SJSA1 (cell line): Measurements from ENCODE around the gene TMEM271. TPM values are rescaled to one million over a fixed set of nuclear protein-coding genes. Genes with fewer than 3 reads are reported as not detected.

Experiments used
- DNase-seq, 2 experiments: peaks; one replicate each; pipeline ENCODE4 v3.0.0-alpha.2; 2015 to 2020; ENCODE audit warnings: low spot score in 2 of 2, low read depth in 1 of 2
- H3K27ac ChIP-seq: fragments of 250-450 bp; sonication (Bioruptor Pico); 2 replicates; pipeline ENCODE4 v1.5.1; 2020; ENCODE audit warnings: mild to moderate bottlenecking, moderate library complexity
- H3K27me3 ChIP-seq: fragments of 250-450 bp; sonication (Bioruptor Pico); replicated peaks from 2 replicates; pipeline ENCODE4 v1.5.1; 2020; ENCODE audit warnings: mild to moderate bottlenecking, moderate library complexity
- H3K36me3 ChIP-seq: fragments of 250-450 bp; sonication (Bioruptor Pico); 2 replicates; pipeline ENCODE4 v1.5.1; 2020; ENCODE audit warnings: mild to moderate bottlenecking
- H3K4me1 ChIP-seq: fragments of 250-450 bp; sonication (Bioruptor Pico); replicated peaks from 2 replicates; pipeline ENCODE4 v1.6.1; 2021; ENCODE audit warnings: mild to moderate bottlenecking
- H3K4me3 ChIP-seq: fragments of 250-450 bp; sonication (Bioruptor Pico); 2 replicates; pipeline ENCODE4 v1.5.1; 2020; ENCODE audit warnings: mild to moderate bottlenecking
- H3K9me3 ChIP-seq: fragments of 250-450 bp; sonication (Bioruptor Pico); replicated peaks from 2 replicates; pipeline ENCODE4 v1.5.1; 2020; ENCODE audit warnings: mild to moderate bottlenecking
- total RNA-seq: library from RNA; depleted of rRNA; stranded (reverse); fragments of >200 nt; shearing (Covaris generic); gene quantifications from 2 replicates; pipeline ENCODE4 v1.2.3, GENCODE V29; 2014; rRNA removed

TMEM271 gene
- not detected in 2 replicates for total RNA-seq

GRCh38 chr4:576245-576821 lies at the start of gene TMEM271:
TMEM271 (minus strand) TSS chr4:576295; CDS start chr4:576062, 233 bp downstream.
- Histone ChIP-seq H3K36me3 (no peaks in the 10 kb centered on the region), H3K9me3 (no peaks in the 10 kb centered on the region), H3K4me3 (no peak within 1 kb of the TSS), H3K27ac (no peak within 1 kb of the TSS), H3K27me3 (no peaks in the 10 kb centered on the region), H3K4me1 (no peaks in the 10 kb centered on the region)
- no peak for DNase-seq

GRCh38 chr4:625631-626161 lies 49.6 kb upstream of the TMEM271 start:
- Histone ChIP-seq H3K9me3 (no peaks in the 10 kb centered on the region), H3K36me3 (no peaks in the 10 kb centered on the region), H3K4me1 (no peaks in the 10 kb centered on the region), H3K27me3 (no peaks in the 10 kb centered on the region), H3K27ac (no peak overlapping the region), H3K4me3 (no peak overlapping the region)
- DNase-seq = no peak

- no peaks in the 10 kb centered on the region for H3K36me3 ChIP-seq
- no peak within 1 kb of the TSS for H3K4me3 ChIP-seq
- H3K4me1 ChIP-seq = no peaks in the 10 kb centered on the region
- H3K27me3 ChIP-seq = no peaks in the 10 kb centered on the region
- no peak within 1 kb of the TSS for H3K27ac ChIP-seq
- no peak for DNase-seq
- H3K9me3 ChIP-seq = no peaks in the 10 kb centered on the region
Observed at GRCh38 chr4:624705-625590, 48.9 kb upstream of the TMEM271 start, which contains the start of gene PDE6B. PDE6B (plus strand) TSS chr4:625573; CDS start chr4:625627, 54 bp downstream.

GRCh38 chr4:623914-624566 lies 47.9 kb upstream of the TMEM271 start:
- Histone ChIP-seq H3K36me3 (no peaks in the 10 kb centered on the region), H3K4me1 (no peaks in the 10 kb centered on the region), H3K27ac (no peak overlapping the region), H3K27me3 (no peaks in the 10 kb centered on the region), H3K9me3 (no peaks in the 10 kb centered on the region), H3K4me3 (no peak overlapping the region)
- DNase-seq = no peak

- Histone ChIP-seq H3K36me3 (no peaks in the 10 kb centered on the region), H3K4me1 (no peaks in the 10 kb centered on the region)
Observed at GRCh38 chr4:622996-623913, 47.2 kb upstream of the TMEM271 start.

GRCh38 chr4:622071-622995 lies 46.2 kb upstream of the TMEM271 start:
- H3K4me1 ChIP-seq = no peaks in the 10 kb centered on the region
- H3K9me3 ChIP-seq = no peaks in the 10 kb centered on the region
- no peaks in the 10 kb centered on the region for H3K27me3 ChIP-seq
- no peak overlapping the region for H3K27ac ChIP-seq
- no peak overlapping the region for H3K4me3 ChIP-seq
- no peaks in the 10 kb centered on the region for H3K36me3 ChIP-seq
- no peak for DNase-seq

More at GRCh38 chr4:622996-623913, 47.2 kb upstream of the TMEM271 start:
- no peak overlapping the region for H3K27ac ChIP-seq
- DNase-seq = no peak
- no peak overlapping the region for H3K4me3 ChIP-seq
- H3K27me3 ChIP-seq = no peaks in the 10 kb centered on the region
- H3K9me3 ChIP-seq = no peaks in the 10 kb centered on the region

GRCh38 chr4:621296-622070 lies 45.4 kb upstream of the TMEM271 start:
- no peaks in the 10 kb centered on the region for H3K4me1 ChIP-seq
- no peak for DNase-seq
- no peak overlapping the region for H3K4me3 ChIP-seq
- H3K36me3 ChIP-seq = no peaks in the 10 kb centered on the region
- no peaks in the 10 kb centered on the region for H3K9me3 ChIP-seq
- H3K27ac ChIP-seq = no peak overlapping the region
- no peaks in the 10 kb centered on the region for H3K27me3 ChIP-seq

GRCh38 chr4:620851-621261 lies 44.8 kb upstream of the TMEM271 start:
- Histone ChIP-seq H3K36me3 (no peaks in the 10 kb centered on the region), H3K27me3 (no peaks in the 10 kb centered on the region), H3K4me3 (no peak overlapping the region), H3K4me1 (no peaks in the 10 kb centered on the region), H3K9me3 (no peaks in the 10 kb centered on the region), H3K27ac (no peak overlapping the region)
- no peak for DNase-seq

- Histone ChIP-seq H3K4me1 (no peaks in the 10 kb centered on the region), H3K4me3 (no peak overlapping the region), H3K27ac (no peak overlapping the region), H3K27me3 (no peaks in the 10 kb centered on the region), H3K36me3 (no peaks in the 10 kb centered on the region), H3K9me3 (no peaks in the 10 kb centered on the region)
- DNase-seq = no peak
Observed at GRCh38 chr4:620201-620600, 44.1 kb upstream of the TMEM271 start.

GRCh38 chr4:617644-618641 lies 41.8 kb upstream of the TMEM271 start:
- DNase-seq = no peak
- Histone ChIP-seq H3K4me1 (no peaks in the 10 kb centered on the region), H3K4me3 (no peak overlapping the region), H3K9me3 (no peaks in the 10 kb centered on the region), H3K27me3 (no peaks in the 10 kb centered on the region), H3K36me3 (no peaks in the 10 kb centered on the region), H3K27ac (no peak overlapping the region)
